Fibroblast of mammary gland (primary cell): ENCODE results near the gene RAB3IP.

ENCODE experiments used
- DNase-seq: peaks from one replicate; pipeline ENCODE4 v3.0.0-alpha.2; 2010; ENCODE audit warnings: low read depth
- H3K4me3 ChIP-seq: 2 replicates; pipeline ENCODE4 v1.5.1; 2011; ENCODE audit warnings: low read depth, mild to moderate bottlenecking, low read length, moderate library complexity; ENCODE audit not compliant: control insufficient read depth
- TF ChIP-seq, protein P1 (sequence below): conservative IDR thresholded peaks from 2 replicates; pipeline ENCODE4 v1.5.1; 2011; ENCODE audit warnings: low read depth, low read length, inconsistent platforms; ENCODE audit not compliant: control insufficient read depth, insufficient read depth

The RAB3IP gene

DNA sequence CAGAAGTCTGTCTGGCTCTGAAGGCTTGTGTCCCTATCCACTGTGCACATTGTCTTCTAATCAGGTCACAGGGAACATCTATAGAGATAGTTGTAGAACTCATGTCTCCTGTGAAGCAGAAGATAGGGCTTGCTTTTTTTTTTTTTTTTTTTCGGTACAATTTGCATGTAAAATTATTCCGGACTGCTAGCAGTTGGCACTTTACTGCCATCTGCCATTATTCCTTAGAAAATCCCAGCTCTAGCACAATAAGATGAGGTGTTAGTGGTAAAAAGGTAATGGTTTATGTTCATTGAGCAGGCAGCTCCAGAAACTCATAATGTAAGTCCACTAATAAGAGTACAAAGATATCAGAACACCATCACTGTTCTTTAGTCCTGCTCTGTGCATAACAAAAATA is 95.0 kb downstream of the RAB3IP start:
- H3K4me3 ChIP-seq: no peak overlapping the region
- TF ChIP-seq, protein P1, sequence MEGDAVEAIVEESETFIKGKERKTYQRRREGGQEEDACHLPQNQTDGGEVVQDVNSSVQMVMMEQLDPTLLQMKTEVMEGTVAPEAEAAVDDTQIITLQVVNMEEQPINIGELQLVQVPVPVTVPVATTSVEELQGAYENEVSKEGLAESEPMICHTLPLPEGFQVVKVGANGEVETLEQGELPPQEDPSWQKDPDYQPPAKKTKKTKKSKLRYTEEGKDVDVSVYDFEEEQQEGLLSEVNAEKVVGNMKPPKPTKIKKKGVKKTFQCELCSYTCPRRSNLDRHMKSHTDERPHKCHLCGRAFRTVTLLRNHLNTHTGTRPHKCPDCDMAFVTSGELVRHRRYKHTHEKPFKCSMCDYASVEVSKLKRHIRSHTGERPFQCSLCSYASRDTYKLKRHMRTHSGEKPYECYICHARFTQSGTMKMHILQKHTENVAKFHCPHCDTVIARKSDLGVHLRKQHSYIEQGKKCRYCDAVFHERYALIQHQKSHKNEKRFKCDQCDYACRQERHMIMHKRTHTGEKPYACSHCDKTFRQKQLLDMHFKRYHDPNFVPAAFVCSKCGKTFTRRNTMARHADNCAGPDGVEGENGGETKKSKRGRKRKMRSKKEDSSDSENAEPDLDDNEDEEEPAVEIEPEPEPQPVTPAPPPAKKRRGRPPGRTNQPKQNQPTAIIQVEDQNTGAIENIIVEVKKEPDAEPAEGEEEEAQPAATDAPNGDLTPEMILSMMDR: no peak
- no peak for DNase-seq

DNA sequence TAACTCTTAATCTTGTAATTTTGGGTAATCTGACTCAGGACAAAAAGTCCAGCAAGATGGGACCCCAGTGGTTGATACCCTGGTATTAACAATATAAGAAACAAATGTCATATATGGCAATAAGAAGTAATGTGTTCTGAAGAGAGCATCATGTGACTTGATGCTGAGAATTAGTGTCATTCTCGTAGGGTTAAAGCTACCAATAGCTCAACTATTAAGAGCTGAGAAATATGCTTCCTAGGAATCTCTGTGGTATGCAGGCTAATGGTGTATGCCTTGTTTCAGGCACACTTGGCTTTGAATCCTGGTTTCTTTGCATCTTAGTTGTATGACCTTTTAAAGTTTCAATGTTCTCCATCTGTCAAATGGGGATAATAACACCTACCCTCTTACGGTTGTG is 95.5 kb downstream of the RAB3IP start:
- TF ChIP-seq, protein P1: no peak
- no peak overlapping the region for H3K4me3 ChIP-seq
- no peak for DNase-seq

DNA sequence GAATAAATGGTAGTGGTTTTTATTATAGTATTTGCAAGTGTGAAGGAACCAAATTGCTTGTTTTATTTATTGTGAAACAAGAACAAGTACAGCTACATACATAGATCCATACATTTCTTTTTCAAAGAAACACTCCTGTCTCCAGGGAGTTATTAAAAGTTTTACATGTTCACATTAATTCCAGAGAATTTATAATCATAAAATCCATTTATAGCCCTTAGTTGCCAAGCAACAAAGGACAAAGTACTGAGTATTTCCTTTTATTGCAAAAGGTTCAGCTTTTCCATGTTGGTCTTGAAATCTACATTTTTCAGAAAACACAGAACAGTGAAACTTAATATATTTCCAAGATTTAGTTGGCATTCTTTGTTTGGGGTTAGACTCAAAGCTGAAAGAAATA is 95.9 kb downstream of the RAB3IP start:
- TF ChIP-seq, protein P1: no peak
- no peak overlapping the region for H3K4me3 ChIP-seq
- no peak for DNase-seq

DNA sequence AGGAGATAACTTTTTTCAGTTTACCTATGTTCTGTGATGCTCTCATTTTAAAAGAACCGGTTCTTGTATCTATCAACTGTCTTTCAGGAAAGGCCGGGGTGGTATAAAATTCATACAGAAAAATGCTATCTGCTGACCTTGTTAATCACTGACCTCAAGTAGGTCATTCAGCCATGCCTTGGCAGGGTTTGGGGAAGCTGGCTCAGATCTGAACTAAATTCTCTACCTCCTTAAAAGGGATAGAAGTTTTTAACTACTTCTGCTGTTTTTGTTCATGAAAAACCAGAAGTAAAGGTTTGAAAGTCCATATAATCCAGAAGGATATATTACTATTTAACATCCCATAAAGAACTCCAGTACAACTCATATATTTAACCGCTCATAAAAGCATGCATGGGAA is 96.4 kb downstream of the RAB3IP start:
- H3K4me3 ChIP-seq: no peak overlapping the region
- TF ChIP-seq, protein P1: no peak
- DNase-seq: no peak

DNA sequence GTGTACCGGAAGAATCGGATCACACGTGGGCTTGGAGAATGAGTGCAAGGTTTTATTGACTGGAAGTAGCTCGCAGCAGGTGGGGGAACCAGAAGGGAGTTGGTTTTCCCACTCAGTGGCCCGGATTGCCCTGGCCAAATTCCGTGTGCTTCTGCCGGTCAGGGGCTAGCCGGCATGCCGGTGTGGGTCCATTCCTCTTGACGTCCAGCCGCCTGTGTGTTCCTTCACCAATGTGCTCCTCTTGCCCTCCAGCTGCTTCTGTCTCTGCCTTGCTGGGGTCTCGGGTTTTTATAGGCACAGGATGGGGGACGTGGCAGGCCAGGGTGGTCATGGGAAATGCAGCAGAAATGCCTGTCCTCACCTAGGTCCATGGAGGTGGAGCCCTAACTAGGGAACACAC is 97.4 kb downstream of the RAB3IP start:
- H3K4me3 ChIP-seq: no peak overlapping the region
- TF ChIP-seq, protein P1: no peak
- no peak for DNase-seq

DNA sequence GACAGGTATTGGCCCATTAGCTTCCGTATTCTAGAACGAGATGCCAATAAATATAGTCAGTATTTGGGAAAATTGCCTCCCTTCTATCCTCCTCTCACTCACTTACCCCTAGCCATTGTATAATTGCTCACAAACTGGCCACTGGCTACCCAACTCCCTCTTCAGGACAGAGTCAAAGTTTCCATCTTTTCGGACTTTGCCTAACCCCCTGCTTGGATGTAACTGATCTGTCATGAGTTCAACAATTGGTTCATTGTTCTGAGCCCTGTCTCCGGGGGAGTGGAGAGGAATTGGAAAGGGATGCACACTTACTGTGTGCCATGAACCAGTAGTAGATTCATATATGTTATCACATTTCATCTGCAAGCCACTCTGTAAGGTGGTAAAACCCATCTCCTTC is 98.5 kb downstream of the RAB3IP start:
- TF ChIP-seq, protein P1: no peak
- no peak for DNase-seq
- no peak overlapping the region for H3K4me3 ChIP-seq

DNA sequence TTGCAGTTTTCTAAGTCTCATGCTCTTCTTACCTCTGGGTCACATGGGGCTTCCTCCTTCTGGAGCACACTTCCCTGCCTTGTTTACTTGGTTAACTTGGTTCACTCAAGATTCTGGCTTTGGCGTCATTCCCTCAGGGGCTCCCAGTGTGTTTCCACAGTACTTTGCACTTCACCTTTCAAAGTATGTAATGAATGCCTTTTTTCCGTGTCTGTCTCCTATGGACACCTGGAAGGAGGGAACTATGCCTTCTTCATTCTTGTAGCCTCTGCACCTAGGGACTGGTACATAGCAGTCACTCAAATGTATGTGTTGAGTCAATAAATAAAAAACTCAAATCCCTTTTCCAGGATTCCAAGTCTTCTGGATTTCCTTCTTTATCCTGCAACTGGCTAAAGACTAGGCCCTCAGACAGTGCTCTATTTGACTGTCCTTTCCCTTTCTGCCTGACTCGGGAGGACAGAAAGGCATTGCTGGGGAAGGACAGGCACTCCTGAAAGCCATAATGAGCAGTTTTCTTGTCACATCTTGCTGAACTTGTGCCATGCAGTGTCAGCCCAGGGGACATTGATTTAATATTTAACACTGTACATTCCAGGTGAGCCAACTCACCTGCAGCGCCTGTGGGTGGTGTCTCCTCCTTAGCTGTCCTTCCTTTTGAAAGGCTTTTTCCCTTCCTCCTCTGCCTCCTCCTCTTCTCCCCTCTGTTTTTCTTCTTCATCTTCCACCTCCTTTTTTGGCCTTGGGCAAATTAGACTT is 99.2 kb downstream of the RAB3IP start:
- no peak overlapping the region for H3K4me3 ChIP-seq
- no peak for DNase-seq
- TF ChIP-seq, protein P1: no peak
